ENCODE measurements around the gene SLC25A10. TPM values are rescaled to one million over a fixed set of nuclear protein-coding genes. Genes with fewer than 3 reads are reported as not detected.
"Not testable (repeated sequence)": the region's sequence is repeated elsewhere in the genome, so short reads cannot be mapped to it uniquely, and the experiment has no call there.

SLC25A10 gene
- polyA plus RNA-seq, 3 donors: 10.7 to 13.9 (median 11.3) TPM

GRCh38 chr17:81717766-81718089 is 5.6 kb downstream of the SLC25A10 start:
- no peak for DNase-seq (ENCODE audit: low read depth in 3 of 3, low spot score in 2 of 3)

- DNase-seq (ENCODE audit: low read depth in 3 of 3, low spot score in 2 of 3): no peak
Observed at GRCh38 chr17:81719410-81720266, 7.6 kb downstream of the SLC25A10 start.

- no peak for DNase-seq (ENCODE audit: low read depth in 3 of 3, low spot score in 2 of 3)
Observed at GRCh38 chr17:81720267-81721071, 8.4 kb downstream of the SLC25A10 start.

- no peak for DNase-seq (ENCODE audit: low read depth in 3 of 3, low spot score in 2 of 3)
Observed at GRCh38 chr17:81722184-81723120, 10.4 kb downstream of the SLC25A10 start.

- no peak for DNase-seq (ENCODE audit: low read depth in 3 of 3, low spot score in 2 of 3)
Observed at GRCh38 chr17:81723651-81724209, 11.6 kb downstream of the SLC25A10 start.

GRCh38 chr17:81725439-81725838 is 13.4 kb downstream of the SLC25A10 start:
- no peak for DNase-seq (ENCODE audit: low read depth in 3 of 3, low spot score in 2 of 3)

- no peak for DNase-seq (ENCODE audit: low read depth in 3 of 3, low spot score in 2 of 3)
Observed at GRCh38 chr17:81726004-81726403, 13.9 kb downstream of the SLC25A10 start.

GRCh38 chr17:81727324-81728031 is 15.4 kb downstream of the SLC25A10 start:
- no peak for DNase-seq (ENCODE audit: low read depth in 3 of 3, low spot score in 2 of 3)

GRCh38 chr17:81733507-81734404 is 21.7 kb downstream of the SLC25A10 start:
- no peak for DNase-seq (ENCODE audit: low read depth in 3 of 3, low spot score in 2 of 3)

GRCh38 chr17:81734405-81735263 is 22.6 kb downstream of the SLC25A10 start:
- DNase-seq (ENCODE audit: low read depth in 3 of 3, low spot score in 2 of 3): no peak

- DNase-seq (ENCODE audit: low read depth in 3 of 3, low spot score in 2 of 3): no peak
Observed at GRCh38 chr17:81735264-81736102, 23.4 kb downstream of the SLC25A10 start.

GRCh38 chr17:81737947-81738800 is 26.1 kb downstream of the SLC25A10 start:
- no peak for DNase-seq (ENCODE audit: low read depth in 3 of 3, low spot score in 2 of 3)

- no peak for DNase-seq (ENCODE audit: low read depth in 3 of 3, low spot score in 2 of 3)
Observed at GRCh38 chr17:81738801-81739393, 26.8 kb downstream of the SLC25A10 start.

GRCh38 chr17:81739593-81739992 is 27.5 kb downstream of the SLC25A10 start:
- not testable (repeated sequence) for DNase-seq (ENCODE audit: low read depth in 3 of 3, low spot score in 2 of 3)

GRCh38 chr17:81740395-81740961 is 28.4 kb downstream of the SLC25A10 start:
- DNase-seq (ENCODE audit: low read depth in 3 of 3, low spot score in 2 of 3): no peak

Measured in right renal cortex interstitium (tissue), 3 donors.